Ureter (tissue), 1 donor: Measurements from ENCODE around the gene TMEM209. TPM values are rescaled to one million over a fixed set of nuclear protein-coding genes. Genes with fewer than 3 reads are reported as not detected.
"Not testable (repeated sequence)": the region's sequence is repeated elsewhere in the genome, so short reads cannot be mapped to it uniquely, and the experiment has no call there.

Experiments used
- DNase-seq: peaks from one replicate; pipeline ENCODE4 v3.0.0-alpha.2; 2020; ENCODE audit warnings: low spot score
- total RNA-seq: library from RNA; stranded (reverse); gene quantifications from one replicate; pipeline ENCODE4 v1.2.4, GENCODE V29; 2023
- donor health status: DM: yes; HTN: yes; CAD: no.

TMEM209 gene
- total RNA-seq, result 36.5 TPM

DNA sequence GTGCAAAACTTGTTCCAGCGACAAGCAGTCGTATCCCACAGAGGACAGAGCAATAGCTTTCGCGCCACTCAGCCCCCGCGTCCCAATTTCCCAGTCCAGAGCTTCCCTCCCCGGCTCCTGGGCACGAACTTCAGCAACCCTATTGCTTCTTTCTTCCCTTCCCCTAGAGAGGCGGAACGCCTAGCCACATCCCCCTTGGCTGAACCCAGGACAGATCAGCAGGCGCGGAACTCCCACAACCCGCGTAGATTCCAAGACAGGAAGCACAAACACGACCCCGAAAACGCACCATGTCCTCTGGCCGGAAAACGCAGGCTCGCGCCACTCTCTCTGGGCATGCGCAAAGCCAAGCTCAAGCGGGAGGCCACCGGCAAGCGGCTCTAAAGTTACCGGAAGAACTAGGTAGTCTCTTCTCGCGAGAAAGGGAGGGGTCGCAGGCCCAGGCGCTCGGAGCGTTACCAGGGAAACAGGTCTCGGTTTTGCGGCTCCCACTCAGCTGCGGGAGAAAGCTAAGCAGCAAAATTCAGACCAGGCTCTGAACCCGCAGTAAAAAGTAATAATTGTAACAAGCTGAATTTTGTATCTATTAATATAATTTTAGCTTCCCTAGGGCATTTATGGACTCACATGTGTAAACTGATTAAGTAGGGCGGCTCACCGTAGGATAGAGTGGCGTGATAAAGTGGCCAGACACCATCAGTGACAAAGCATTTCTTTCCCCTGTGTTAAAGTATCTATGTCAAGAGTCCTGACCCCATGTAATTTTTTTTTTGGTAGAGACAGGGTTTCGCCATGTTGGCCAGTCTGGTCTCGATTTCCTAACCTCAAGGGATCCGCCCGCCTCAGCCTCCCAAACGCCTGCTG is at the start of gene TMEM209:
TSS of gene TMEM209 (minus strand) at position 323 of the 864 bp plus-strand sequence. CDS start at position 292, 31 bp downstream.
- peak; percentile 97 for DNase-seq

- no peak for DNase-seq
Measured at GRCh38 chr7:130254555-130254954, 49.3 kb upstream of the TMEM209 start.

DNA sequence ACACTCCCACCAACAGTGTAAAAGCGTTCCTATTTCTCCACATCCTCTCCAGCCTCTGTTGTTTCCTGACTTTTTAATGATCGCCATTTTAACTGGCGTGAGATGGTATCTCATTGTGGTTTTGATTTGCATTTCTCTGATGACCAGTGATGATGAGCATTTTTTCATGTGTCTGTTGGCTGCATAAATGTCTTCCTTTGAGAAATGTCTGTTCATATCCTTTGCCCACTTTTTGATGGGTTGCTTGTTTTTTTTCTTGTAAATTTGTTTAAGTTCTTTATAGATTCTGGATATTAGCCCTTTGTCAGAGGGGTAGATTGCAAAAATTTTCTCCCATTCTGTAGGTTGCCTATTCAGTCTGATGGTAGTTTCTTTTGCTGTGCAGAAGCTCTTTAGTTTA is 44.4 kb upstream of the TMEM209 start:
- DNase-seq, result not testable (repeated sequence)

- not testable (repeated sequence) for DNase-seq
Measured at GRCh38 chr7:130248842-130249241, 43.6 kb upstream of the TMEM209 start.

- DNase-seq, result not testable (repeated sequence)
Measured at GRCh38 chr7:130246491-130246890, 41.3 kb upstream of the TMEM209 start.

DNA sequence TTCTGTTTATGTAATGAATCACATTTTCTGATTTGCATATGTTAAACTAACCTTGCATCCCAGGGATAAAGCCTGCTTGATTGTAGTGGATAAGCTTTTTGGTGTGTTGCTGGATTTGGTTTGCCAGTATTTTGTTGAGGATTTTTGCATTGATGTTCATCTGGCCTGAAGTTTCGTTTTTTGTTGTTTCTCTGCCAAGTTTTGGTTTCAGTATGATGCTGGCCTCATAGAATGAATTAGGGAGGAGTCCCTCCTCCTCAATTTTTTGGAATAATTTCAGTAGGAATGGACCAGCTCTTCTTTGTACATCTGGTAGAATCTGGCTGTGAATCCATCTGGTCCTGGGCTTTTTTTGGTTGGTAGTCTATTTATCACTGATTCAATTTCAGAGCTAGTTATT is 38.3 kb upstream of the TMEM209 start:
- not testable (repeated sequence) for DNase-seq

DNA sequence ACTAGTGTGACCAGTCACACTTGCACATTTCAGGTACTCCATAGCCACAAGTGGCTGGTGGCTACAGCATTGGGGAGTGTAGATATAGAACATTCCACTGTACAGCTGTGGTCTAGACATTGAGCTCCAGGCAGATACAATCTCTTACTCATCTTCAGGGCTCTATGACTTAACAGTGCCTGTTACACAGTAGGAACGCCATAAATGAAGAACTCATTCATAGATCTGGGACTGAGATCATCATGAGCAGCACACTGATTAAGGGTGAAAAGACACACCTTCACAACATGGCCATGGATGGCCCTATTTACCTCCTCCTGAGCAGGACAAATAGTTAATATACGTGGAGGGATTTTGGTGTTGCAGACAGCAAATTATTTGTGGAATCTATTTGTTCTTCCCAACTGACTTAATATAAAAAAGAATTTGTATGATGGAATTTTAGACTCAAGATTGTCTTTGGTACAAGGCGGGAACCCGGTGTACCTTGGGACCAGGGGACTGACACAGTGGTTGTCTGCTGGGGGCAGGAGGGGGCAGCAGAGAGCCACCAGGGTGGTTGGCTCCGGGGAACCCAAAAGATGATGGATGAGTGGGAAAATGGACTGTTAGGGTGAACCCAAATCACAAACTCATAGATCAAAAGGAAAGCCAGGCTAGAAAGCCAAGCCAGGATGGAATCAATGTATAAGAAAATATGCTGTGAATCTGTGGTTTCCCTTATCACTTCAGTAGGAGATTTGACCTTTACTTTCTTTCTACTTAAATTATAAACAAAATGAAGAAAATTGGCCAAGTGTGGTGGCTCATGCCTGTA is 37.2 kb upstream of the TMEM209 start:
- peak; percentile 58 for DNase-seq

DNA sequence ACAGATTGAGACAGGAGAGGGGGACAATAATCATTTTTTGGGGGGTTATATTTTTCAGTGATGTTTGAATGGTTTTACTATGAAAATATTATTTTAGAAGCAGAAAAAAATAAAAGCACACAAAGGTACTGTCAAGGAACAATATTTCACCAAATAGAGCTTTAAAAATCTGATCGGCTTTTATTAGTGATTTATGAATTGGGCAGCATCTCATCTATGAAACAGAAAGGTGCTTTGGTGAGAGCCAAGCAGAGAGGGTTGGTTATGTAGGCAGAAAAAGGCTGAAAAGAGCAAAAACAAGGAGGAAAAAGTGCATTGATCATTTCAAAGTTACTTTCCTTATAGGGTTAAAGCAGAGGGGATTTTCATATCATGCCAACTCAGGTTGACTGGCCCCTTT is 35.0 kb upstream of the TMEM209 start:
- DNase-seq, result no peak

DNA sequence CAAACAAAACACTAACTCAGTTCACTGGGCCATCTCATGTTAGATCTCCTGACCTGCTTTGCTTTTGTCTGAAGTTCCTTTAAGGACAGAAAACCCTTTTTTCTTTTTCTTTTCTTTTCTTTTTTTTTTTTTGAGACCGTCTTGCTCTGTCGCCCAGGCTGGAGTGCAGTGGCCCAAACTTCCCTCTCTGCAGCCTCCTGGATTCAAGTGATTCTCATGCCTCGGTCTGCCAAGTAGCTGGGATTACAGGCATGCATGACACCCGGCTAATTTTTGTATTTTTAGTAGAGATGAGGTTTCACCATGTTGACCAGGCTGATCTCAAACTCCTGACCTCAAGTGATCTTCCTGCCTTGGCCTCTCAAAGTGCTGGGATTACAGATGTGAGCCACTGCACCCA is 31.2 kb upstream of the TMEM209 start:
- DNase-seq, result not testable (repeated sequence)

- no peak for DNase-seq
Measured at GRCh38 chr7:130234078-130234477, 28.9 kb upstream of the TMEM209 start.

DNA sequence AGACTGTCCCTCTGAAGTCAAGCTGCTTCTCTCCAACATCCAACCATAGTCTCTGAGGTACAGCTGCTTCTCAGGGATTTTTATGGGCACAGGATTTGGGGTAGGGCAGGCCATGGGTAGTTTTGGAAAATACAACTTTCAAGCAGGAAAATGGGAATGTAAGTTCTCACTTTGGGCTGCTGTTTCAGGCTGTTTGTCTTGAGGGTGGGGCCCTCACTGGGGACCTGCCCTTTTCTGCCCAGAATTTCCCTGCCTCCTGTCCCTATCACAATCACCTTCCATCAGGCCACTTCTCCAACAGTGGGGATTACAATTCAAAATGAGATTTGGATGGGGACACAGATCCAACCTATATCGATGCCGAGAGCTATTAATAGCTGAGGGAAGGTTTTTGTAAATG is 27.0 kb upstream of the TMEM209 start:
- DNase-seq, result no peak

GRCh38 chr7:130231792-130232191 is 26.6 kb upstream of the TMEM209 start:
- DNase-seq, result no peak

GRCh38 chr7:130229981-130230380 is 24.8 kb upstream of the TMEM209 start:
- DNase-seq, result not testable (repeated sequence)

DNA sequence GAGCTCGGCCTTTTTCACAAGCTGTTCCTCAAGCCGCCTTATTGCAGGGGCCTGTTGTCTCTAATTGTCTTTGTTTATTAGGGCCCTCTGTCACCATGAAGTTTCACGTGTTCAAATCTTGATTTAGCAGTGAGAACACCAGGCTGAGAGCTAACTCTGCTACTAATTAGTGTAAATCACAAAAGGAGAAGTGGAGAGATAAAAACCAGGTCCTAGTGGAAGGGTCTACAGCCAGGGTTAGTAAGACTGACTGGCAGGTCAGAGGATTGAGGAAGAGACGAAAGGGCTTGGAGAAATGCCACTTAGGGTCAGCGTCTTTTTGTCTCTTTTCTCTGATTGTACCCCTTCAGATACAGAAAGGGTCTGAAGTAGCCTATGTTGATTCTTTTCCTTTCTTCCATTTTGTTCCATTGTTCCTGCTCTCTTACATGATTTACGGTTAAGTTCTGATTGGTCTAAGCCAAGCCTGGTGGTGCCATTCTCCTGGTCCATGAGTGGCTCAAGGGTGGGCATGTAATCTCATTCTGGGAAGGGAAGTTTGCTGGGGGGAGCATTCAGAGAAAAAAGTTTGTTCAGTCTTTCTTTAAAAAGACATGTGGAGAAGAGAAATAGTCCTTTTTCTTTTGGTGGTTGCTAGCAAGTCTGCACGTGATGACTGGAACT is 23.8 kb upstream of the TMEM209 start:
- DNase-seq, result no peak

GRCh38 chr7:130227883-130228575 is 22.8 kb upstream of the TMEM209 start:
- DNase-seq, result no peak

DNA sequence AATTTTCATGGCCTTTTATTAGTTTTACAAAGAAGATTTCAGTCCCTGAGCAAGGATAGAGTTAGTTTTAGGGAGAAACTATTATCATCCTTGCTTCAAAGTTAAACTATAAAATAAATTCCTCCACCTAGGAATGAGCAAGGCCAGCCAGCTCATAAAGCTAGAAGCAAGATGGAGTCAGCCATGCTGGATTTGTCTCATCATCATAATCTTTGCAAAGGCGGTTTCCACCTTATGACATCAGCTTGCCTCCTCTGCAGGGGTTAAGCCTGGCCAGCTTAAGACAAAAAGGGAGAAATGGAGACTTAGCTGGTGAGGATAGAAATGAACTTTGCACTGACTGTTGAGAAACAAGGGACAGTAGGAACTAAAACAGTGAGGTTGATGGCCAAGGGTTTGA is 21.1 kb upstream of the TMEM209 start:
- no peak for DNase-seq

- not testable (repeated sequence) for DNase-seq
Measured at GRCh38 chr7:130224923-130225322, 19.7 kb upstream of the TMEM209 start.

- DNase-seq, result no peak
Measured at GRCh38 chr7:130224210-130224609, 19.0 kb upstream of the TMEM209 start.

DNA sequence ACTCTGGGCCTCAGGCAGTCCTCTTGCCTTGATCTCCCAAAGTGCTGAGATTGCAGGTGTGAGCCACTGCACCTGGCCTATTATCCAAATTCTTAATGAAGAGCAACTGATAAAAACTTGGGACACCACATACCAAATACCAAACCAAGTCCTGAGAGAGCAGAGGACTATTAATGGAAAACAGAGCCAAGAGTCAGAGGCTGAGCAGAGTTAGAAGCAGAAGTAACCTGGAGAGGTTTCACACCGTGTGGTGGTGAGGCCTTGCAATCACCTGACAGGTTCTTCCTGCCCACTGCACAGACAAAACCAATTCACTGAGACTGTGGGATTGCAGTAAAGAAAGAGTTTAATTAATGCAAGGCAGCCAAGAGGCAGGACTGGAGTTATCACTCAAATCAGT is 18.4 kb upstream of the TMEM209 start:
- no peak for DNase-seq

GRCh38 chr7:130221746-130222145 is 16.5 kb upstream of the TMEM209 start:
- DNase-seq, result no peak

DNA sequence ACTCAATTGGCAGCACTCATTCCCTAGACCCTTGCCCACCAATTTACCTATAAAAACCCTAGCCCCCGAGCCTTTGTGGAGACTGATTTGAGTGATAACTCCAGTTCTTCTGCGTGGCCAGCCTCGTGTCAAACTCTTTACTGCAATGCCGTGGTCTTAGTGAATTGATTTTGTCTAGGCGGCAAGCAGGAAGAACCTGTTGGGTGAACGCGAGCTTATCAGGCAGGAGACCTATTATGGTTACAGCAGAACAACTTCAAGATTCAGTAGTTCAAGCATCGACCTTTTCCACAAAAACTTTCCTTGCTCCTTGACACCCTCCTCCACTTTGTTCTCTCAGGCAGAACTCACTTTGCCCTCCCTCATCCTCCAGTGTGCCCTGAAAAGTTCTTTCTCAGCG is 14.7 kb upstream of the TMEM209 start:
- no peak for DNase-seq
